GM19193 (cell line): ENCODE measurements around the gene TELO2.

ENCODE experiments used
- POLR2A ChIP-seq: IDR thresholded peaks from 4 replicates; pipeline ENCODE4 v1.6.1; 2011; ENCODE audit not compliant: insufficient read depth, insufficient read length; ENCODE audit errors: extremely low read depth

The TELO2 gene

DNA sequence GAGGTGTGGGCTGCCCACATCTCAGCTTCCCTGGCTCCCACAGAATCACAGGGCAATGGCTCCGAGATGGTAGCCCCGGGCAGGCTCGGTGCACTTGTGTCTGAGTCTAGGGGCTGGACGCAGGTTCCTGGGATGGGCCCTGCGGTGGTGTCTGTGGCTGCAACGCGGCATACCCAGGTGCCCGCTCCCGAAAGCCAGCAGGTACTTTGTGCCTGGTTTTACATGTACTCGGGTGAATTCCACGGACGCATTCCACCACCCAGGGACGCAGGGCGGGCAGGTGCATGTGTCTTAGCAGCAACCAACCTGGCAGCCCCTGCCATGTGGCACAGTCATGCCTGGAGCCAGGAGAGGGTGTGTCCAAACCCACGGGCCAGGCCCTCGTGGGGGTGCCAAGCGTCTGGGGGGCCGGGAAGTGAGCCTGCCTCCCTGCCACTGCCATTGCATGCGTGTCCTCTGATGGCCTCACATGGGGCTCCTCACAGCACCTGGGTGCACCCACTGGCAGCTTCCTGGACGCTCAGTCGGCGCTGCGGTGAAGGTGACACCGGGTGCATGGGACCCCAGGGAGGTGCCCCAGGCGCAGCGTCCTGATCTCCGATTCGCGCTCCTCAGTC is 35.9 kb downstream of the TELO2 start:
- no peak for TF ChIP-seq POLR2A

DNA sequence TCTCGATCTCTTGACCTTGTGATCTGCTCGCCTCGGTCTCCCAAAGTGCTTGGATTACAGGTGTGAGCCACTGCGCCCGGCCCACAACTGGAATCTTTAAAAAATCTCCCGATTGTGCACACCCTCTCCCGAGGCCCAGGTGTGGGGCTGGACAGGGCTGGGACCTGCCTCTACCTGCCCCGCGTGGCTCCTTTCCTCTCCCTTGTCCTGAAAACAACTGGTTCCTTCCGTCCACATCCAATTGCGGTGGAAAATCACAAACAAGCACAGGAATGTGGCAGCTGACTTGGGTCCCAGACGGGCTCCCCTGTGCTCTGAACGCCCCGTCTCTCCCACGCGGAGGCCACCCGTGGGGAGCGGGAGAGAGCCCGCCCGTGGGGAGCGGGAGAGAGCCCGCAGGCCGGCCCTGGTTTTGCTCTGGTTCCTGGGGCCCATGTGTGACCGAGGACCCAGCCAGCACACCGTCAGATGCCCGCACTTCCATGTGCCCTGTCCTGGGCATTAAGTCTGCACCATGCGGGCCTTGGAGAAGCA is 37.3 kb downstream of the TELO2 start:
- TF ChIP-seq POLR2A = no peak

DNA sequence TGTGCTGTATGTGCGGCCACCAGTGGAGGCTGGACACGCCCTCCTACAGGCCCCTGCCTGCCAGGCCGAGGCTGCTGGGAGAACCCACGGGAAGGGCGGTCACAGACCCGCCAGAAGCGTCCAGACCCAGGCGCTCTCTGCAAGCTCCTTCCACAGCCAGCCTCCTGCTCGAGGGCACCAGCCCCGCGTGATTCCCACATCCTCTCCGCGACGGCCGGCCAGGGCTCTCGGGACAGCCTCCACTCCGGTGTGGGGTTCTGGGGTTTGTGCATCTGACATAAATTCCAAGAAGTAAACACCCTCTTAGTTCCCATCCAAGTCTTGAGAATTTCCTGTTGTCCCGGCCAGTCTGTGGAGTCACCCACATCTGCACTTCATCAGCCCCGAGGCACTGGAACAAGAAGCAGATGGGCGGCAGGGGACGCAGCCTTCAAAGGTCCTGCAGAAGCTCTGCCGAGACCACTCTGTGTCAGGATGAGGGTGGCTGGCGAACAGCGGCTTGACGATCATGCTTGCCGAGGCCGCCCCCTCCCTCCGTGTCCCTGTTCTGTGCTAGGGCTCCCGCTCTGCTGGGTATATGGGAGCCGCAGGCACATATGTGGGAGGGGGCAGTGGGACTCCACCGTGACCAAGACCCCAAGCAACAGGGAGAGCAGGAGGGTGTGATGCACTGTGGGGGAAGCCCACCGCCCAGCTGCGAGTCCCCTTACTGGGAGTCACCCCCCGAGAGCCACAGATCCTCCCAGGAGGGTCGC is 37.9 kb downstream of the TELO2 start:
- TF ChIP-seq POLR2A = no peak

DNA sequence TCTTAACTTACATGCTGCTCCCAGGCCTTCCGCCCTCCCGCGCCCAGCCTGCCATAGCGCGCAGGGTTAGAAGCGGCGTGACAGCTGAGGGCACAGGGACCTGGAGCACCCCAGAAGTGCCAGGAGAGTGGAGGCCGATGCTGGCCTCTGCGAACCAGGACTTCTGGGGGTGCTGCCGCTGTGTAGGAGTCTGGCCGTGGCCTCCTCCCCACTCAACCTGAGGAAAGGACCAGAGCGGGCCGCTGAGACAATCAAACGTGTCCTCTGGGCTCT is 38.4 kb downstream of the TELO2 start:
- no peak for TF ChIP-seq POLR2A

DNA sequence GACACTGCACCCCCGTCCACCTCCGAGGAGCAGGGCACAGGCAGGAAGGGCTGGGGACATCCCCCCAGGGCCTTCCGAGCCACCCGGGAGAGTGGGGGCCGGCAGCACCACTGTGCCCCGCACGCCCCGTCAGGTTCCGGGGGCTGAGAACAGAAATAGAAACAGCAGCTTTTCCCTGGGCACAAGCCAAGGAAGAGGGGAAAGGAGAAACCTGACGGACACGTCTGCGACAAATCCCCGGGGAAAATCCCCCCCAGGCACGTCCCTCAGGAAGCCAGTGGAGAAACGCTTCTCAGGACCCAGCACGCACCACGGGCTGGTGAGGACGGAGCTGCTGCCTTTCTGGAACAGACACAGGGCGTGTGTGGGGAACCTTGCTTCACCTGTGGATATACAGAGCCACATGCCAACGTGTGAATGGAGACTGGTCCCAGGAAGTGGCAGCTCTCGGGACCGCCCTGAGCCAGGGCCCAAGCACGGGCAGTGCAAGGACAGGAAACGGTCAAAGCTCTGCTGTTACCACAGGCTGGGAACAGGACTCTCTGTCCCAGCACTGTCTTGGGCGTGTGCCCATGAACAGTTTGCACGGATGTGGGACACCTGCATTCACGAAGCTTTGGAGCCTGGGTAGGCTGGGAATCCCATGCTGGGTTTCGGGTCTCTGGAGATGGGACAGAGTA is 39.1 kb downstream of the TELO2 start:
- TF ChIP-seq POLR2A = no peak

DNA sequence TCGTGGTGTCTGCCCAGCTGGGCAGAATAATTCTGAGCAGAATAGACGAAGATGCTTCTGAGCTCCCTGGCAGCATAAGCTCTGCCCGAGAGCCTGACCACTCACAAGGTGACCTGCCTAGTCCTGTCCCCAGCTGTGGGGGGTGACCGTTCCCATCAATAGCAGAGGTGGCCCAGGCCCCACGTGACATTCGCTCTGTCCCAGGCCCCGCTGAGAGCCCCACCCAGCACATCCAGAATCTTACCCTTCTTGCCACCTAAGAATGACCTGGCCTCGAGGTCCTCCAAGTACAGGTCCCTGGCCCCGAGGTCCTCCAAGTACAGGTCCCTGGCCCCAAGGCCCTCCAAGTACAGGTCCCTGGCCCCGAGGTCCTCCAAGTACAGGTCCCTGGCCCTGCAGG is 39.6 kb downstream of the TELO2 start:
- no peak for TF ChIP-seq POLR2A

DNA sequence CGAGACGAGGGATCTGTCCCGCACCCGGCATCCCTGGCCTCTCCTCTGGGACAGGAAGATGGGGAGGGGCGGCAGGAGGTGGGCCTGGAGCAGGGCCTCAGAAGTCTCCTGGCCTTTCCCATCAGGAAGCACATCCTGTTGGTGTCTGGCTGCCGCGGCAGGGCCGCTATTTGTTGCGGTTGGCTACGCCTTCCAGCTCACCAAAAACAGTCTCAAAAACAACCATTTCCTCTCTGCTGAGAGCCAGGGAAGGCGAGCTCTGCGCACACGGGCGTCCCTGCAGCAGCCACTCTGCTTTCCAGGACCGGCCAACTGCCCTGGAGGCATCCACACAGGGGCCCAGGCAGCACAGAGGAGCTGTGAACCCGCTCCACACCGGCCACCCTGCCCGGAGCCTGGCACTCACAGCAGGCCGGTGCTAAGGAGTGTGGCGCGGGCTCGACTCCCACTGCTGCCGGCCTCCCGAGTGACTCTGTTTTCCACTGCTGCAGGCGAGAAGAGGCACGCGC is 40.3 kb downstream of the TELO2 start, which contains the start of gene TMEM204:
Gene TMEM204 (plus strand): TSS at position 224 of the 509 bp plus-strand sequence. CDS start 610 bp downstream, outside the sequence.
- no peak for TF ChIP-seq POLR2A

DNA sequence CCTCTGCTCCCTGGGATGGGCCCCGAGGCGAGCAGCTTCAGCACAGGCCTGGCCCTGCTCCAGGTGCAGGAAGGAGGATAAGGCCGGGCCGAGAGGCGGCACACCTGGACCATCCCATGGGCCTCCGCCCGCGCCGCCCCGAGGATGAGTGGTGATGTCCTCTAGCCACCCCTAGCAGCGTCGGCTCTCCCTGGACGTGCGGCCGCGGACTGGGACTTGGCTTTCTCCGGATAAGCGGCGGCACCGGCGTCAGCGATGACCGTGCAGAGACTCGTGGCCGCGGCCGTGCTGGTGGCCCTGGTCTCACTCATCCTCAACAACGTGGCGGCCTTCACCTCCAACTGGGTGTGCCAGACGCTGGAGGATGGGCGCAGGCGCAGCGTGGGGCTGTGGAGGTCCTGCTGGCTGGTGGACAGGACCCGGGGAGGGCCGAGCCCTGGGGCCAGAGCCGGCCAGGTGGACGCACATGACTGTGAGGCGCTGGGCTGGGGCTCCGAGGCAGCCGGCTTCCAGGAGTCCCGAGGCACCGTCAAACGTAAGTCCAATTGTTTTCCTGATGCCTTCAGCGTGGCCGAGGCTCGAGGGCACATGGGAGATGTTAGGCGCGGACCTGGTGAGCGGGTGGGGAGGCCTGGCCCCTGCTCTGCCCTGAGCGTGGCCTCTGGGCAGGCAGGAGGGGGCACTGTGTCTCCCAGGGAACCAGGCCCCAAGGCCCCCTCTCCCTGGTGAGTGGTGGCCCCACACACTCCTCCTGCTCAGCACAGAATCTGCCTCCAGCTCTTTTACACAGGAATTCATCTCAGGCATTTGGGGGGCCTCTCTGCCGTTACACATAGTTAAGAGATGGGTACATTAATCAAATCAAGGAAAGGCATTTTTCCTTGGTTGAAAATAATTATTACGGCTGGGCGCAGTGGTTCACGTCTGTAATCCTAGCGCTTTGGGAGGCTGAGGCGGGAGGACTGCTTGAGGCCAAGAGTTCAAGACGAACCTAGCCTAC is 41.2 kb downstream of the TELO2 start:
- TF ChIP-seq POLR2A = no peak

DNA sequence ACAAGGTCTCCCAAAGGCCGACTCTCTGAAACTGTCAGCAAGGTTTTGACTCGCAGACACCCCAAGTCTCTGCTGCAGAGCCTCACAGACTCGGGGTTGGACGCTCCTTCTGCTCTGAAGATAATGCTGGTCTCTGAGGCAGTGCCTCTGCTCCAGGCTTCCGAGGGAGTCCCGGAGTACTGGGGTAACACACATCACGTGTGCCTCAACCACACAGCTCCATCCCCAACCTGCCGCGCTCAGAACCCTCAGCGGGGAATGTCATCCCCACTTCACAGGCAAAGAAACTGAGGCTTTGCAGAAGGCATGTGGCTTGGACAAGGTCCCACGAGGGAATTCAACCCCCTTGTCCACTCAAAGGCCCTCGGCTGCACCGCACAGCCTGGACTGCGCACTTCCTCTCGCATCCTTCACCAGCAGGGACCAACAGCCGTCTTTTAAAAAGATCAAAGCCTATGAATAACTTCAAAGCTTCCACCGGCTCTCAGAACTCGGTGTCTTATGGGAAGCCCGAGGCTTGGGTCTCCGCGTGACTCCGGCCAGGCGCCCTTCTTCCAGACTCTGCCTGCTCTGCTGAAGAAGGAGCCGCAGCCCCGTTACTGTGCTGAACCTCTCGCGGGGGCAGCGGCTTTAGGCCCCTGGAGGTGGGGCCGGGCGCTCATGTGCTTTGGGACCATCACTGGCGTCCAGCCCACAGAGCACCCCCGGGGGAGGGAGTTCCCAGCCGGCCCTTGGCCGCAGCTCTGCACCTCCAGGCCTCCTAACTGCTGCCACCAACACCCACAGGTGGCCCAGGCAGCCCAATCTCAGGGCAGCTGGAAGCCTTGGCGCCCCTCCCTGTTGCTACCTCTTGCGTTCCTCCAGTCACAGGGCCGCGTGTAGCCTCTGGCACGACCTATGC is 42.5 kb downstream of the TELO2 start:
- TF ChIP-seq POLR2A = no peak

DNA sequence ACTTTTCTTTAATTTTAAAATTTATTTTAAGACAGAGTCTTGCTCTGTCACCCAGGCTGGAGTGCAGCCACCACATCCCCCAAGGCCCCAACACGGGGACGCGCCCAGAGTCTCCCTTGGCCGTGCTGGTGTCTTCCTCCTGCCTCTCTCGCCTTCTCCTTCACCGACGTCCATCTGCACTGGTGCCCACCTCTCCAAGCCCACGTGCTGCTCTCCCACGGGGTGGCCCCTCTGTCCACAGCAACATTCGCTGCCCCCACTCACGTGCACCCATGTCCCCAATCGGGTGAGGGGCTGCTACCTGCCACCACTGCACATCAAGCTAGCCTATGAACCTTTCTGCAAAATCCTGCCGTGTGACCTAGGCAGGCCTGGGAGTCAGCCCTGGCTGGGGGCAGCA is 43.4 kb downstream of the TELO2 start:
- TF ChIP-seq POLR2A = no peak

DNA sequence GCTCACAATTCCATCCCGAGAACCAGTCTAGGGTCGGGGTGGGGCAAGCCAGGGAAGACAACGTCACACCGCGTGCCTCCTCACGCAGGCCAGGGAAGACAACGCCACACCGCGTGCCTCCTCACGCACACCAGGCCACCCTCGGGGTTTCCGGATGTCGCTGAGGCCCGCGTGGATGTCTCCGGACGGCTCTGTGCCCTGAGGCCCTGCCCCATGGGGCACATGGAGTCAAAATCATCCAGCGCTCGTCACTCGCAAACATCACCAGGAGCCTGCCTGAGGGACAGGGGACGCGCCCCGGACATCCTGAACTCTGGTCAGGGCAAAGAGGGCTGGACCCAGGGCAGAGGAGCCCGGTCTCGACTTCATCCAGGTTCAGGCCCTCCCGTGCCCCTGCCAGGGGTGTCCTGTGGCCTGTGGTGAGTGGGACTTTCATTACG is 44.0 kb downstream of the TELO2 start:
- TF ChIP-seq POLR2A = no peak

DNA sequence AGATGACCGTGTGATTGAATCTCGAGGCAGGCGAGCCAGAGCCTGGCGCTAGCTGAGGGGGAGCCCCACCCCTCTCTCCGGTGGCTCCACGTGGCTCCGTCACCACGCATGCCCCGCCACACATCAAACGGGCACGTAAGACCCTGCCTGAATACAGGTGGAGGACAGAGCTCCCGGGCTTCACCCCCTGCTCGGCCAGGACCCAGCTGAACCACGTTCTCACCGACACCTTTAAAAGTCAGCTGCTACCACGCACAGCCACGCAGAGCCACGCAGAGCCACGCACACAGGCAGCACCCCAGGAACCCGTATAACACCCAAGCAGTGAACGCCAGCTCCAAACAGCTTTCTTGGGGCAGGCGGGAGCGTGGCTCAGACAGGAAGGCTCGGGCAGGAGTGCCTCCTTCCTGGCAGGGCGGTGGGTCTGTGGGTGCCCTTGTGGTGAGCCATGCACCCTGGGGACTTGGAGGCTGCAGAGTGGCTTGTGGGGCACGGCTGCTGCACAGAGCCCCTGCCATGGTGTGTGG is 44.7 kb downstream of the TELO2 start:
- no peak for TF ChIP-seq POLR2A

DNA sequence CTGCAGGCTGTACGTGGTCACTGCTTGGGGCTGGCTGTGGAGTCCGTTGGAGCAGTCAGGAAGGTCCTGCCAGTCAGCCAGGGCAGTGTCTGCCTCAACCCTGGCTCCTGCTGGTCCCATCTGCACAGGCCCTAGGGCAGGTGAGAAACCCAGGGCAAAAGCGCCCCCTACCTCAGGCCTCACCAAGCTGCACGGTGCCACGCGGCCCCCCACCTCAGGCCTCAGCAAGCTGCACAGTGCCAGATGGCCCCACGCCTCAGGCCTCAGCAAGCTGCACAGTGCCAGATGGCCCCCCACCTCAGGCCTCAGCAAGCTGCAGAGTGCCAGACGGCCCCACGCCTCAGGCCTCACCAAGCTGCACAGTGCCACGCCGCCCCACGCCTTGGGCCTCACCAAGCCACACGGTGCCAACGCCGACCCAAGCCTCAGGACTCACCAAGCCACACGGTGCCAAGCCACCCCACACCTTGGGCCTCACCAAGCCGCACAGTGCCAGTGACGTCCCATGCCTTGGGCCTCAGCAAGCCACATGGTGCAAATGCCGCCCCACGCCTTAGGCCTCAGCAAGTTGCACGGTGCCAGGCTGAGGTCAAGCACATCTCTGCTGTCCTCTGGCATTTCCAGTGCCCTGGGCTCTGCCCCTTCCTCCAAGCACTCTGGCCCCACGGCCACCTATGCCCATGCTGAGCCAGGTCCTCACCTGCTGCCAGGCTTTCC is 45.8 kb downstream of the TELO2 start:
- TF ChIP-seq POLR2A = no peak
